IPS-18a (cell line): ENCODE results near the gene PRG2.

ENCODE experiments used
- H3K27ac ChIP-seq: one replicate; pipeline ENCODE4 v1.5.1; 2013; ENCODE audit warnings: low read length
- H3K27me3 ChIP-seq: one replicate; pipeline ENCODE4 v1.6.1; 2013; ENCODE audit warnings: mild to moderate bottlenecking, low read length; ENCODE audit not compliant: control insufficient read depth, insufficient read depth
- H3K36me3 ChIP-seq: one replicate; pipeline ENCODE4 v1.6.1; 2013; ENCODE audit warnings: low read depth, low read length; ENCODE audit not compliant: control insufficient read depth
- H3K4me1 ChIP-seq: one replicate; pipeline ENCODE4 v1.6.1; 2013; ENCODE audit warnings: low read depth, low read length; ENCODE audit not compliant: control insufficient read depth
- H3K4me3 ChIP-seq: one replicate; pipeline ENCODE4 v1.5.1; 2013; ENCODE audit warnings: low read length
- H3K9ac ChIP-seq: one replicate; pipeline ENCODE4 v1.6.1; 2013; ENCODE audit warnings: mild to moderate bottlenecking, low read length, moderate library complexity
- H3K9me3 ChIP-seq: one replicate; pipeline ENCODE4 v1.6.1; 2013; ENCODE audit warnings: low read depth, low read length; ENCODE audit not compliant: control insufficient read depth

Gene PRG2

GRCh38 chr11:57417056-57417455, 26.6 kb upstream of the PRG2 start:
- Histone ChIP-seq H3K27ac (no peak overlapping the region), H3K9me3 (no peaks in the 10 kb centered on the region), H3K4me3 (no peak overlapping the region), H3K4me1 (no peaks in the 10 kb centered on the region), H3K9ac (no peak overlapping the region), H3K27me3 (no peaks in the 10 kb centered on the region), H3K36me3 (peaks cover 51% of the 10 kb centered on the region)

- no peak overlapping the region for H3K9ac ChIP-seq
- H3K9me3 ChIP-seq = no peaks in the 10 kb centered on the region
- no peaks in the 10 kb centered on the region for H3K4me1 ChIP-seq
- no peak overlapping the region for H3K27ac ChIP-seq
- no peak overlapping the region for H3K4me3 ChIP-seq
- peaks cover 49% of the 10 kb centered on the region for H3K36me3 ChIP-seq
- H3K27me3 ChIP-seq = no peaks in the 10 kb centered on the region
Measured at GRCh38 chr11:57416436-57416835, 26.0 kb upstream of the PRG2 start.

- Histone ChIP-seq H3K9me3 (no peaks in the 10 kb centered on the region), H3K27ac (no peak overlapping the region), H3K27me3 (no peaks in the 10 kb centered on the region), H3K4me1 (no peaks in the 10 kb centered on the region), H3K4me3 (no peak overlapping the region), H3K36me3 (peaks cover 58% of the 10 kb centered on the region), H3K9ac (no peak overlapping the region)
Measured at GRCh38 chr11:57414612-57415212, 24.3 kb upstream of the PRG2 start.

- H3K36me3 ChIP-seq = peaks cover 59% of the 10 kb centered on the region
- no peak overlapping the region for H3K9ac ChIP-seq
- H3K27me3 ChIP-seq = no peaks in the 10 kb centered on the region
- H3K4me3 ChIP-seq = no peak overlapping the region
- H3K27ac ChIP-seq = no peak overlapping the region
- H3K4me1 ChIP-seq = no peaks in the 10 kb centered on the region
- no peaks in the 10 kb centered on the region for H3K9me3 ChIP-seq
Measured at GRCh38 chr11:57413681-57414080, 23.2 kb upstream of the PRG2 start.

GRCh38 chr11:57410287-57410686, 19.8 kb upstream of the PRG2 start:
- Histone ChIP-seq H3K27ac (no peak overlapping the region), H3K4me3 (no peak overlapping the region), H3K4me1 (no peaks in the 10 kb centered on the region), H3K9ac (no peak overlapping the region), H3K27me3 (no peaks in the 10 kb centered on the region), H3K9me3 (no peaks in the 10 kb centered on the region), H3K36me3 (peaks cover 53% of the 10 kb centered on the region)

GRCh38 chr11:57409321-57410100, 19.1 kb upstream of the PRG2 start:
- no peak overlapping the region for H3K27ac ChIP-seq
- H3K27me3 ChIP-seq = no peaks in the 10 kb centered on the region
- no peak overlapping the region for H3K9ac ChIP-seq
- no peaks in the 10 kb centered on the region for H3K4me1 ChIP-seq
- peaks cover 45% of the 10 kb centered on the region for H3K36me3 ChIP-seq
- H3K9me3 ChIP-seq = no peaks in the 10 kb centered on the region
- no peak overlapping the region for H3K4me3 ChIP-seq

- H3K36me3 ChIP-seq = peaks cover 39% of the 10 kb centered on the region
- H3K27me3 ChIP-seq = no peaks in the 10 kb centered on the region
- no peak overlapping the region for H3K4me3 ChIP-seq
- H3K4me1 ChIP-seq = no peaks in the 10 kb centered on the region
- H3K27ac ChIP-seq = no peak overlapping the region
- H3K9ac ChIP-seq = no peak overlapping the region
- no peaks in the 10 kb centered on the region for H3K9me3 ChIP-seq
Measured at GRCh38 chr11:57408771-57409170, 18.3 kb upstream of the PRG2 start.

- no peak overlapping the region for H3K27ac ChIP-seq
- no peak overlapping the region for H3K4me3 ChIP-seq
- no peak overlapping the region for H3K9ac ChIP-seq
- H3K4me1 ChIP-seq = no peaks in the 10 kb centered on the region
- H3K36me3 ChIP-seq = peaks cover 31% of the 10 kb centered on the region
- H3K27me3 ChIP-seq = no peaks in the 10 kb centered on the region
- H3K9me3 ChIP-seq = no peaks in the 10 kb centered on the region
Measured at GRCh38 chr11:57407941-57408475, 17.6 kb upstream of the PRG2 start.

GRCh38 chr11:57407010-57407920, 16.8 kb upstream of the PRG2 start:
- H3K36me3 ChIP-seq = peaks cover 30% of the 10 kb centered on the region
- no peak overlapping the region for H3K9ac ChIP-seq
- H3K9me3 ChIP-seq = no peaks in the 10 kb centered on the region
- no peak overlapping the region for H3K27ac ChIP-seq
- H3K4me3 ChIP-seq = no peak overlapping the region
- no peaks in the 10 kb centered on the region for H3K4me1 ChIP-seq
- no peaks in the 10 kb centered on the region for H3K27me3 ChIP-seq

- peaks cover 30% of the 10 kb centered on the region for H3K36me3 ChIP-seq
- H3K4me1 ChIP-seq = no peaks in the 10 kb centered on the region
- H3K9ac ChIP-seq = no peak overlapping the region
- no peak overlapping the region for H3K27ac ChIP-seq
- H3K4me3 ChIP-seq = no peak overlapping the region
- no peaks in the 10 kb centered on the region for H3K27me3 ChIP-seq
- H3K9me3 ChIP-seq = no peaks in the 10 kb centered on the region
Measured at GRCh38 chr11:57406337-57406904, 16.0 kb upstream of the PRG2 start.

- Histone ChIP-seq H3K4me3 (no peak overlapping the region), H3K27me3 (no peaks in the 10 kb centered on the region), H3K4me1 (no peaks in the 10 kb centered on the region), H3K9ac (no peak overlapping the region), H3K36me3 (peaks cover 27% of the 10 kb centered on the region), H3K9me3 (no peaks in the 10 kb centered on the region), H3K27ac (no peak overlapping the region)
Measured at GRCh38 chr11:57405271-57405860, 14.9 kb upstream of the PRG2 start.
